NCI-H1436 treated with DMSO at 0.1 percent for 48 hours (cell line): ENCODE results near the gene CGREF1.
"Not testable (repeated sequence)": the region's sequence is repeated elsewhere in the genome, so short reads cannot be mapped to it uniquely, and the experiment has no call there.

ENCODE experiments used
- DNase-seq: peaks from one replicate; lab custom pipeline; 2025; lab: John Stamatoyannopoulos, UW

CGREF1 gene

GRCh38 chr2:27111392-27112078 is 7.4 kb downstream of the CGREF1 start:
- not testable (repeated sequence) for DNase-seq

DNA sequence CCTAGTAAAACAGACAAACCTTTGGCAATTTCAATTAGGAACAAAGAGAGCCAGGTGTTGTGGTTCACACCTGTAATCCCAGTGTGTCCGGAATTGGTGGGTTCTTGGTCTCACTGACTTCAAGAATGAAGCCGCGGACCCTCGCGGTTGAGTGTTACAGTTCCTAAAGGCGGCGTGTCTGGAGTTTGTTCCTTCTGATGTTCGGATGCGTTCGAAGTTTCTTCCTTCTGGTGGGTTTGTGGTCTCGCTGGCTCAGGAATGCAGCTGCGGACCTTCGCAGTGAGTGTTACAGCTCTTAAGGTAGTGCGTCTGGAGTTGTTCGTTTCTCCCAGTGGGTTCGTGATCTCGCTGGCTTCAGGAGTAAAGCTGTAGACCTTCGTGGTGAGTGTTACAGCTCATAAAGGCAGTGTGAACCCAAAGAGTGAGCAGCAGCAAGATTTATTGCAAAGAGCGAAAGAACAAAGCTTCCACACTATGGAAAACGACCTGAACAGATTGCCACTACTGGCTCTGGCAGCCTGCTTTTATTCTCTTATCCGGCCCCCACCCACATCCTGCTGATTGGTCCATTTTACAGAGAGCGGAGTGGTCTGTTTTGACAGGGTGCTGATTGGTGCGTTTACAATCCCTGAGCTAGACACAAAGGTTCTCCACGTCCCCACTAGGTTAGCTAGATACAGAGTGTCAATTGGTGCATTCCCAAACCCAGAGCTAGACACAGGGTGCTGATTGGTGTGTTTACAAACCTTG is 8.2 kb downstream of the CGREF1 start:
- not testable (repeated sequence) for DNase-seq

DNA sequence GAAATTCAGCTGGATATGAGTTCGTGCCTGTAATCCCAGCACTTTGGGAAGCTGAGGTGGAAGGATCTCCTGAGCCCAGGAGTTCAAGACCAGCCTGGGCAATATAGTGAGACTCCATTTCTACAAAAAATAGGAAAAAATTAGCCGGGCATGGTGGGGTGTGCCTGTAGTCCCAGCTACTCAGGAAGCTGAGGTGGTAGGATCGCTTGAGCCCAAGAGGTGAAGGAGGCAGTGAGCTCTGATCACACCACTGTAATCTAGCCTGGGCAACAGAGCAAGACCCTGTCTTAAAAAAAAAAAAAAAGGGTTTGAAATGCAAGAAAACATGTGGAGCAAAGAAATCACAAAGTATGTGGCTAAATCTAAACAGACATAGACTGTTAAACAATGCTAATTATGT is 9.8 kb downstream of the CGREF1 start:
- DNase-seq, result no peak

DNA sequence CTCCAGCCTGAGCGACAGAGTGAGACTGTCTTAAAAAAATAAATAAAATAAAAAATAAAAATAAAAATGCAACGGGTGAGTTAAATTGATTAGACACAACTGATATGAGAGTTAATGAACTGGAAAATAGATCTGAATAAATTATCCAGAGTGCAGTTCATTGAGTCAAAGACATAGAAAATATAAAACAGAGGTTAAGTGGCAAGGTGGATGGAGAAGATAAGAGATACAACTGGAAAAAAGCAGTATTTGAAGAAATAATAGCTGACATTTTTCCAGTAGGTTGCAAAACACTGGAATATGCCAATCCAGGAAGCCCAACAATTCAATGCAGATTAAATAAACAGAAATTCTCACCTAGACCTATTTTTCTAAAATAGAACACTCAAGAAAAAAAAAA is 10.7 kb downstream of the CGREF1 start:
- no peak for DNase-seq

- no peak for DNase-seq
Observed at GRCh38 chr2:27105981-27106380, 12.9 kb downstream of the CGREF1 start.

- no peak for DNase-seq
Observed at GRCh38 chr2:27102329-27102728, 16.6 kb downstream of the CGREF1 start.

- DNase-seq, result no peak
Observed at GRCh38 chr2:27100036-27100435, 18.9 kb downstream of the CGREF1 start.

DNA sequence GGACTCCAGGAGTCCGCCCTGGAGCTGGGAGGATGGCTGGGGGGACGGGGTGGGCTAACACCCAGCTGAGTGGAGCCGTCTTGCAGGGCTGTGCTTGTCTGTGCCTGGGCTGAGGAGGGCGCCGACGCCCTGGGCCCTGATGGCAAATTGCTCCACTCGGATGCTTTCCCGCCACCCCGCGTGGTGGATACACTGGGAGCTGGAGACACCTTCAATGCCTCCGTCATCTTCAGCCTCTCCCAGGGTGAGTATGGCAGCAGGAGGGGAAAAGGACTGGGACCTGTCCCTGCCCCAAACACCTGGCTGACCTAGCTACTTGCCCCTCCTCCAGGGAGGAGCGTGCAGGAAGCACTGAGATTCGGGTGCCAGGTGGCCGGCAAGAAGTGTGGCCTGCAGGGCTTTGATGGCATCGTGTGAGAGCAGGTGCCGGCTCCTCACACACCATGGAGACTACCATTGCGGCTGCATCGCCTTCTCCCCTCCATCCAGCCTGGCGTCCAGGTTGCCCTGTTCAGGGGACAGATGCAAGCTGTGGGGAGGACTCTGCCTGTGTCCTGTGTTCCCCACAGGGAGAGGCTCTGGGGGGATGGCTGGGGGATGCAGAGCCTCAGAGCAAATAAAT is 19.5 kb downstream of the CGREF1 start:
- no peak for DNase-seq

GRCh38 chr2:27097341-27097740 is 21.6 kb downstream of the CGREF1 start:
- no peak for DNase-seq

- DNase-seq, result no peak
Observed at GRCh38 chr2:27096748-27097297, 22.1 kb downstream of the CGREF1 start.

DNA sequence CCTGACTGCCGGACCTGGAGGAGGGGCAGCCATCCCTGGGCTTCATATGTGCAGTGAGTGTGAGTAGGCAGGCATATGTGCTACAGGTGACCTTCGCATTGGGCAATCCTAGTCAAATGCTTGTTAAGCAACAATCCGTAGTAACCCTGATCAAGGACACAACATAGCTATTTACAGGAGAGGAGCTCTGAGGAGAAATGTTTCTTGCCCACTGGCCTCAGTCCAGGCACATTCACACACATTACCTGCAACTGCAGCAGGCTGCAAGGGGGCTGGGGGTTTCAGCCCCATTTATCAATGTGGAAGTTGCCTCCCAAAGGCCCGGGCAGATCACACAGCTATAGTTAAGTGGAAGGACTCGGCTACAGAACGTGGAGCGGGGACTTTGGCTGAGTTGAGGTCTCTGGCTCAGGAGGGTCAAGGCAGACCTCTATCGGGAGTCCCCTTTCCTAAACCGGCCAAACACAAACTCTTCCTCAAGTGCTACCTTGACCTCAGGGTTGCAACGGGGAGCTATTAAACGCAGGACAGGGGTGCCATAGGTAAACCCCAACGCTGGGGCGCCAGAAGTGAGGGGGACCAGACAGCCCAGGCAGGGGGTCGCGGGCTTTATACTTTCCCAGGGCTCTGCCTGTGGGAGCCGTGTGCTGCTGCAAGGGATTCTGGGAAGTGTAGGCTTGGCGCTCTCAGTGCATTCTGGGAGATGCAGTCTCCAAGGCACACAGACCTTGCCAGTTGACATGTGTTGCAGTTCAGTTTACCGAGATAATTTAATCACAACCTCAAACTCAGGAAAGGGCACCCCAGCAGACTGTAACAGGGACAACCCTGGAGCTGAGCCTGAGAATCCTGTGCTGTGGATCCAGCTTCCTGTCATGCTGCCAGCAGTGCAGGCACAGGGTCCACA is 22.9 kb downstream of the CGREF1 start:
- no peak for DNase-seq

GRCh38 chr2:27095427-27095744 is 23.5 kb downstream of the CGREF1 start:
- DNase-seq, result no peak

DNA sequence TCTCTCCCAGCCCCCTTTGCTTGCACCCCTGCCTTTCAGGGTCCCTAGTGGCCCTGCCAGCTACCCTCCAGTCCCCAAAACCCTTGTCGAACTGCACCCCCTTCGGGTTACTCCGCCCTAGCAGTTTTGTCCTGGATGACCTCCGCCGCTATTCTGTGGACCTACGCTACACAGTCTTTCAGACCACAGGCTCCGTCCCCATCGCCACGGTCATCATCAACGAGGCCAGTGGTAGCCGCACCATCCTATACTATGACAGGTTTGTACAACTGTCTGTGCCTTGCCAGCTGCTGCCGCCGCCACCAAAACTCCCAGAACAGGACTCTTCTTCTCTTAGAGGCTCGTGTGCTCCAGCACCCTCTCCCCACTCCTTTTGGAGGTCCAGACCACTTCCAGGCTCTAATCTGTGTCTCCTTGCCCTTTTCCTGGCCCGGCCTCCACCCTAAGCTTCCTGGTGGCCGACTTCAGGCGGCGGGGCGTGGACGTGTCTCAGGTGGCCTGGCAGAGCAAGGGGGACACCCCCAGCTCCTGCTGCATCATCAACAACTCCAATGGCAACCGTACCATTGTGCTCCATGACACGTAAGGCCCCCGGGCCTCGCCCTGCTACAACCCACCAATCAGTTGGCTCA is 24.5 kb downstream of the CGREF1 start:
- no peak for DNase-seq

- DNase-seq, result no peak
Observed at GRCh38 chr2:27093430-27094352, 25.2 kb downstream of the CGREF1 start.

- DNase-seq, result no peak
Observed at GRCh38 chr2:27092696-27093429, 26.1 kb downstream of the CGREF1 start.

DNA sequence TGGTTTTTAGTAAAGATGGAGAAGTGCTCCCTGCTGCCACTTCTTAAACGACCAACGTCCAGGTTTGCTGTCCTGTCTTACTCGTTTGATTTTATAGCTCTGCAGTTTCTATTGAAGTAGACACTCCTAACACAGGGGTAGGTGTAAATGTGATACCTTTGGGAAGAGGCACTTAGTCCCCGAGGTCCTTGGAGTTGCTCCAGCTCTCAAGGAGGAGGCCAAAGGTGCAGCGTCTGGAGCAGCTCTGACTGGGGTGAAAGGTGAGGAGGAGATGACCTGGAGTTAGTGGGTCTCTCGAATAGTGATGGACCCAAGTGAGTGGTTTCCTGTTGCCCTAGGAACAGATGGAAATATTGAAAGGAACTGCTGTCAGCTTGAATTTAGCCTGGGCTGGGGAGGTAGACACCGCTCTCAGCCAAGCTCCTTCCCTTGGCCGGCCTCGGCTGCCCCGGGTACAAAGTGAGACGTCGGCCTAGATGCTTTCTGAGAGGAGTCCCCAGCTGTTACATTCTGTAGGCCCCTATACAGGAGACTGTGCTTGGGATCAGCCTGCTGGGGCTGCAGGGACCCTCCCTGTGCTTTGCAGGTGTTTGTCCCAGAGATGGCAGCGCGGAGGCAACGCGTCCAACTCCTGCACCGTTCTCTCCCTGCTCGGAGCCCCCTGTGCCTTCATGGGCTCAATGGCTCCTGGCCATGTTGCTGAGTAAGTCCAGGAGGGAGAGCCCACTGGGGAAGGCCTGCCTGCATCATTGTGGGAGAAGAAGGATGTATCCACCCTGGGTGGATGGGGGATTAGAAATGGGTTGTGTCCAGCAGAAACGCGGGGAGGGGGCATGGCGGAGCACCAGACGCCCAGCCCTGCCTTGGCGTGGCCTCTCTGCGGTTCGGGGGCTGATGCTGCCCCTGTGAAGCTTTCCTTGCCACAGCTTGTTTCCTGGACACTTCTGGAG is 26.9 kb downstream of the CGREF1 start:
- DNase-seq, result no peak

GRCh38 chr2:27089111-27089954 is 29.6 kb downstream of the CGREF1 start:
- no peak for DNase-seq

DNA sequence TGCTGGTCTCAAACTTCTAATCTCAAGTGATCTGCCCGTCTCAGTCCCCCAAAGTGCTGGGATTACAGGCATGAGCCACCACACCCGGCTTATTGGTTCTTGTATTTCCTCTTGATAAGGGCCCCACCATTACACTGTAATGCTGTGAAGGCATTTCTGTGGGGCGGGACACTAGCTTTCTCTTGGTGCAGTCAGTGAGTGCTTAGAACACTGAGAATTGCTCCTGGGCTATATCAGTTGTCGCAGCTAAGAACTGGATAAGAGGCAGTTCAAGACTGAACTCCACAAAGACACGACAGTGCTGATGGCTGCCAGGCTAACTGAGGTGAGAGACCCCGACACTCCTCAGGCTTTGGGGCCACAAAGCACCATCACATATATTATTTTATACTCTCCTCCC is 30.3 kb downstream of the CGREF1 start:
- no peak for DNase-seq
